GM18519 (cell line): ENCODE data around the gene VOPP1.

Source experiments
- ATAC-seq: cut with Tn5 transposase; IDR thresholded peaks from one replicate; pipeline ENCODE4 v1.9.1; 2021; ENCODE audit warnings: mild to moderate bottlenecking, moderate library complexity; ENCODE audit not compliant: unreplicated experiment, low FRiP score

Gene VOPP1

DNA sequence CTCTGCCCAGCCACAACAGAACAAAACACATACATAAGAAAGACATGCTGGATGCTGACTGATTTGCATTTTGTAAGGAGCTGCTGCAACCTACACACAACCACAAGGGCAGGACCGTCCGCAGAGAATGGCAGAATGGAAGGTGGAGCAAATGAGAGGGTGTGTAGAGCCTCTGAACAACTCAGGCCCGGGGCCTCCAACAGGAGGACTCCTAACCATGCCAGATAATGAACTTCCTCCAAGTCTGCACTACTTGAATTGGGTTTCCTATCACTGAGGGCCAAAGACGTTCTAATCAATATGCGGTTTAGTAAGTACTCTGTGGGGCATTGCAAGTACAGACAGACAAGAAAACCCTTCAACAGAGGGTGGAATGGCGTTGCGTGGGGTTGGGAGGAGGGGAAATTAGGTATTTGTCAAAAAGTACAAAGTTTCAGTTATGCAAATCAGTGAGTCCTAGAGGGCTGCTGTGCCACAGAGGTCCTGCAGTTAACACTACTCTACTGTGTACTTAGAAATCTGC is 14.6 kb downstream of the VOPP1 start:
- ATAC-seq = peak; percentile 75

DNA sequence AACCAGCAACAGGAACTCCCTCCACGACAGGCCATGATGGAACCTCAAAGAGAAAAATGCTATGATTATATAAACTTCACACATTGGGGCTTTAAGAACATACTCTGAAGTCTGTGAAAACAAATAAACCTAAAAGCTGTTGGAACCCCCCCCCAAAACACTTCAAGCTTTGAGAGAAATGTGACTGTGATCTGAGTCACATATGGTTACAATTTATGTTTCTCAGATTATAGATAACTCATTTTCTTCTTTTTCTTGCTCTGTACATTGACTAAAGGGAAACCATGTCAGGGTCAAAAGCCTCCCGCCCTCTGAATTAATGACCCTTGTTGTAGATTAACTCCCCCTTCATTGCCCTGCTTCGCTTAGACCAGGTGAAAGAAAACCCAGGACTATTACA is 15.8 kb downstream of the VOPP1 start:
- ATAC-seq = no peak

DNA sequence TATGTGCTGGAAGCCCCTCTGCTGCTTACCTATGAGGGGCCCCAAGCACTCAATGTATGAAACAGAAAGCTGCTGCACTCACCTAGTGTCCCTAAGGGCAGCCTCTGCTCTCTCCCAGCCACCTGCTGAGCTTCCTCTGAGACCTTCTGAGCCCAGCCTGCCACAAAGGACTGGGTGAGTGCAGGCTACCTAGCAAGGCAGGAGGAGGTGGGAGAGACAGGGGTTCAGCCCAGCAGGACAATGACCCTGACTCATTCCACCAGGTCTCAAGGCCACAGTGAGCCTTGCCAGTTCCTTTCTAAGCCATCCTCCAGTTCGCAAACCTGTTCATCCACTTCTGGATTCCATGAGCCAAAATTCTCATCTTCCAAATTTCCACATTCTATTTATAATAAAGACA is 16.3 kb downstream of the VOPP1 start:
- no peak for ATAC-seq

DNA sequence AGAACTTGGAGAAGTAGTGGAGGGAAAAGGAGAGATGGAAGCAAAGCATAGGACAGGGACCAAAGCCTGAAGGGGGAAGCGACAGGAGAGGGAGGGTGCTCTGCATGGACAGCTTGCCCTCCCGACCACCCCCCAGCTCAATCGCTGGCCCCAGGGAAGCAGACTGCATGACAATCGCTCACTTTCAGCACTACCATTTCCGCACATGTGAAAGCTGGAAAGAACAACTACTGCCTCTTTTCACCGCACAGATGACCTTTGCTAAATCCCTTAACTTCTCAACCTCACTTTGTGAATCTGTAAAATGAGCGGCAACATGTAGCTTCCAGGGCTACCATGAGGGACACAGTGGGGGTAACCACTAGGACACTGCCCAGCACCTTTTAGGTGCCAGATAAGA is 17.1 kb downstream of the VOPP1 start:
- no peak for ATAC-seq

DNA sequence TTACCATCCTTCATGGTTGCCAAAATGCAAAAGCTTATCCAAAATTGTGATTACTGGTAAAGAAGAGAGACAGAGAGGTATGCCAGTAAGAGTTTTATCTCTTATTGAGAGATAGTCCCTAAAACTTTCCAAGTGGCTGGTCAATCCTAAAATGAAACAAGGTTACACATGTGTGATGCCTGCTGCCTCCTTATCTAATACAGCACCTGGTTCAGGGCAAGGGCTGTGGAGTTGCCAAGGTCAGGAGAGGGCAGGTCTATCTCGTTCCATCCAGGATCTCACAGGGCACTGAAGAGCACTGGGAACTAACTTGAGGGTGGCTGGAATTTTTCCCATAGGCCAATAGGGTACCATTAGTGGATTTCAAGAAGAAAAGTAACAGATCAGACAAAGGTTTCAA is 18.3 kb downstream of the VOPP1 start:
- no peak for ATAC-seq

DNA sequence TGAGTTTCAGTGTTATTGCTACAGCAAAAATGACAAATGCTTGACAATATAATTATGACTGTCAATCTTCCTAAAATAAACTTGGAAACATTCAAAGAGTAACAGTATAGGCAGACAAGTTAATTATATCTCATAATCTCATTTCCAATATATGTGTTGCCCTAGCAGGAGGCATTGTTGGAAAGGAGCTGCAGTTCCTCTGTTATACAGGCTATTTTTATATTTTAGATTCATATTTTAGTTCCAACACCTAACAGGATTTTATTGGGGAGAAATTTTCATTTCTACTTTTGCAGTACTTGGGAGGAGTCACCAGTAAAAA is 19.3 kb downstream of the VOPP1 start:
- ATAC-seq = no peak

DNA sequence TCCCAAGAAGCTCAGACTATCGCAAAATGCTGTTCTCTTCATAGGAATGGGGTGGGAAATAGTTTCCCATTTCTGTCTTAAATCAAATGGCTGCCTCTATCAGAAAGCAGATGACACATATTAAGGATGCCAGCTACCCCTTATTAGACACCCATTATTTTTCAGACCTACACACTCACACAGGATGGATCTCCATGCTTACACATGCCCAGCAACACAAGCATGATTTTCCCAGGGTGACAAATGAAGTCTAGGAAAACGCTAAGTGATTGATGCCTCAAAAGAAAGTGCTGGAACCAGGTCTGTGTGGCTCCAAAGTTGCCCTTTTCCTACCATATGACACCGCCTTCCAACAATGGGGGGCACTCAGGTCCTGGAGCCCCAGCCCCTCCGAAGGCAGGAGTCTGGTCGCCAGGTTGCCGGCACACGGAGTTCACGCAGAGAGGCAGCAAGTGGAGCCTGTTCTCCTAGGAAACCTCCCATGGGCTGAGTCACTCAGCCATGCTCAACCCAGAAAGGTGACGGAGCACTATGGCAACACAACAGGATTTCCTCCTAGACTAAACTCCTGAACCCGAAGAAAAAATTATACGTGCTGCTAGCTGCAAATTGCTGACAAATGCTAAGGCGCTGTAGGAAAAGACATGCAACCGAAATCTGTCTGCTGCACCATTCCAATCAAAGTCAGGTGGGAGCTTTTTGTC is 19.8 kb downstream of the VOPP1 start:
- no peak for ATAC-seq

DNA sequence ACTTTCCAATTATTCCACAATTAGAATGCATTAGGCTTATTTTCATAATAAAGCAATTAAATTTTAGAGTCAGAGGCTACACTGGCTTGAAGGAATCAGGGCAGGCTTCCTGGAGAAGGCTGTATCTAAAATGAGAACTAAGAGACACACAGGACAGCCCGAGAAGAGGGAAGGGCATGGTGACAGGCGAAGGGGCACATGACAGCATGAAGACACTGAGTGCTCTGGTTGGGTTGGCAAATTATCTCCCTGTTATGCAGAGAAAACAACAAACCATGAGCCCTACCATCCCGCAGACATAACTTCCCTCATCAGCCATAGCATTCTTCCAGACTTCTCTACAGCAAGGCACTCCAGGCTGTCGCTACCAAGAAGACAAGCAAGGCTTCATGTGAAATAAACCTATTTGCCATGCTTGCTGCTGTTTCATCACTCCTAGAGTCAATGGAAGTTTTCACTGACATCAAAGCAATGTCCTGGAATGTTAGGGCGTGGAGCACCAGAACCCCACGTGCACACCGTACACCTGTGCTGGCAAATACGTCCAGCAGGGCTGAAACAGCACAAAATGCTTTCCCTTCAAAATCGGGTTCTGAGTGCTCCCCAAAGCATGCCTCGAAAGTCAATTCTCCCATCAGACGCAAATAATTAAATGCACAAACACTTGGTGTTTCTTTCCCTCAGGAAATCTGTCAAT is 21.3 kb downstream of the VOPP1 start:
- no peak for ATAC-seq

DNA sequence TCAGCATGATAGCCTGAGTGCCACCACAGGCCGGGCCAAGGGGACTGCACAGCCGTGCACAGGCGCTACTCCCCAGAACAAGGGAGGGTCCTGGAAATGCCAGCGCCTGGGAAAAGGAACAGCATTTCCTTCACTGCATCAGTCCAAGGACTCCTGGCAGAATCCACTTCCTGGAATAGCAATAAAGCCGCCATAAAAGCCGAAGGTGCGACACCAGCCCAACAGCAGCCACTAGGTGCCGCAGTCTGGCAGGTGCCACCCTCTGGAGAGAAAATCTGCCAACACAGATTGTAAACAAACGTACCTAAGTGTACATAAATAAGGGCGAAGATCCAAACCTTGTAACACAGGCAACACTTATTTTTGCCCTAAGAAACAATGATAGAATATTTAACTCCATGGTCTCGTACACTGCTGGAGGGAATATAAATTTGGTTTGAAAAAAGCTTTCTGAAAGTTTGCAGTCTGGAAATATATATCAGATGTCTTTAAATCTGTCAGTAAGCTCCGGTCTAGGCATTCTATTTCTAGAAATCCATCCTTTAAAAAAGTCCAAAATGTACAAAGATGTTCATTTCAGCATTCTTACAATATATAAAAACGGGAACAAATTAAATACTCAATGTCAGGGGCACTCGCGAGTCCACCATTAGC is 22.2 kb downstream of the VOPP1 start:
- no peak for ATAC-seq

DNA sequence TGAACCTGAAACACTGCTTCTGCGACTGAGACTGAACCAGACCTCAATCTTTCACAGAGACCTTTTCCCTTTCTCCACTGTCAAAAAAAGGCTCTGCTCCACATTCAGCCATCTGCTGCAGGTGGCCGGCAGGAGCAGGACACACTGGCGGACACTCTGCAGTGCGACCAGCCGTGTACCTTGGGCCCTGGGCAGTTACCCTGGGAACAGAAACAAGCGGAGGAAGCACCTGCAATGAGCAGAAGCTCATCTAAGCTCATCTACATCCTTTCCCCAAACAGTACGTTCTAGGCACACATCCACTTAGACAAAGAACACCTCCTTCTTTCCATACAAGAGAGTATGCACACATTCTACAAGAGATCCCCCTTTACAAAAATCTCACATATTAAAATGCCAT is 22.8 kb downstream of the VOPP1 start:
- ATAC-seq = no peak

DNA sequence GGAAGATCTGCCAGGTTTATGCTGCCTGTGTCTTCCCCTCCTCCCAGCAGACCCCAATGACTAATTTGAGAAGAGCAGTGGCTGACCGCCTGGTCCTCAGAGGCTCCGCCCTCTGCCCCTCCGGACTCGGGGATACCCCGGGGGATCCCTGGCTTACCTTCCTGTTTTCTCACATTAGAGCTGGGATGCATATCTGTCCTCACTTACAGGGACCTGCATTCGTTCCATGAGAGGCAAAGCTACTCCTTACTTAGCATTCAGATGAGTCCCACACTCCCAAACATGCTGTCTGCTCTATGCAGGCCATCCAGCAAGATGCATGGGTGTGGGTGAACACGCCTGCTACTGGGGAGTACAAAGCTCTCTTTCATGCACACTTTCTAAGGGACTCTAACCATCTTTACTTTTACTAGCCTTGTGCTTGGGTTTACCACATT is 24.0 kb downstream of the VOPP1 start:
- ATAC-seq = peak; percentile 32

DNA sequence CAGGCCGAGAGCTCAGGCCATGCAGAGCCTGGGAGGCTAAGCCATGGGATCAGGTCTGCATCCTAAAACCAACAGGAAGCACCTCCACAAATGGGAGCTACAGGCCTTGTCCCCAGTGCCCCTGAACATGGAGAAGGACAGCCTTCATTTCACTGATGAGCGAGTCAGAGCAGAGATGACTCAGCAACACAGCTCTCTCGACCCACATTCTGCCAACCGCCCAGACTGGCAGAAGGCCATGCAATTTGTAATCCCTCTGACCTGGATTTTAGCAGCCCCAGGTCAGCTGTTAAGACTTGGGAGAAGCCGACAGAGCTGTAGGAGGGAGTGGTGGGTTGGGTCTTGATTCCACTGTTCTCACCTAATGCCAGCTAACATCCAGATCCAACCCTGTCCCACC is 25.5 kb downstream of the VOPP1 start:
- no peak for ATAC-seq

DNA sequence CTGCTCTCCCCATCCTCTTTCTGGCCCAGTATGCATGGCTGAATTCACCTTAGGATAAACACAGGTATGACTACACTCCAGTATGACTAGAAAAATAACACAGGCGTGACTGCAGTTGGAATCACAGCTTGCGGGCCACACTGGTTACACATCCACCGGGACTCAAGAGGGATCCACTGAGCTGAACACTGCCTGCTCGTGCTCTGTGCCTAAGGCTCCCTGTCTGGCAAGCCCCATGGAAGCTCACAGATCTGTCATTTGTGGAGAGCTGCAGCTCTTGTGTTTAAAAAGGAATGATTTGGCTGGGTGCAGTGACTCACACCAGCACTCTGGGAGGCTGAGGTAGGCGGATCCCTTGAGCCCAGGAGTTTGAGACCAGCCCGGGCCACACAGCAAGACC is 26.8 kb downstream of the VOPP1 start:
- ATAC-seq = no peak

DNA sequence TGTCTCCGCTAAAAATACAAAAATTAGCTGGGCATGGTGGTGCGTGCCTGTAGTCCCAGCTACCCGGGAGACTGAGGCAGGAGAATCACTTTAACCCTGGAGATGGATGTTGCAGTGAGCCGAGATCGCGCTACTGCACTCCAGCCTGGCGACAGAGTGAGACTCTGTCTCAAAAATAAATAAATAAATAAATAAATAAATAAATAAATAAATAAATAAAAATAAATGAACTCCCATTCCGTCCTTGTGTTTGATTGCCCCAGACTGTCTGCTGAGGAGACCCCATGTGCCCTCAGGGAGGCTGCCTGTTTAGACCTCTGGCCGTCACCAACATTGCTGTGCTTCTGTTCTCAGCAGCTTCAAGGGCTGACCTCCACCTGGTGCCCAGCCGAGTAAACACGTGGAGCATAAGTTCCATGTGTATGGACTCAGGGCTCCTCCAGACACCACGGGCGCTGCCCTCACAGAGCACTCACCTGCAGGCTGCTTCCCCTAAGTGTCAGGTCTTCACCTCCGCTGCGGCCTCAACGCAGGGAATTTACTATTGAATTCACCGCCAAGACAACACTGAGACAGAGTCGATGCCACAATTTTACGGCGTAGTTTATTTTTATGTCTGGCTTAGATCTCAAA is 32.0 kb downstream of the VOPP1 start:
- ATAC-seq = no peak

DNA sequence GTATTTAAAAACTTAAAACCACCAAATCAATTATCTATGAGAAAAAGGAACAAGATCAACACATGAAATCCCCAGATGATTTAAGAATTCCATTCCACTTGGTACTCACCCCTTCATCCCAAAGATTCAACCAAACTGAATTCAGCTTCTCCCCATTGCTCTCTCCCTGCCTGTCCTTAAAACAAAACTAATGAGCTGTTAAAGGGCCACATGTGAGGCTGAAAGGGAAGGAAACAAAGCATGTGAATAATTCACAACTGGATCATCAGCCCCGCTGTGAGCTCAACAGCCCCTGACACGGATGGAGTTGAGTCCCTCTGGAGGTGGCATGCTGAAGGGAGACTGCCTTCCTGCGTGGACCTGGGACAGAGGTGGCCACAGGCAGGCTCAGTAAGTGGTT is 32.9 kb downstream of the VOPP1 start:
- ATAC-seq = no peak

DNA sequence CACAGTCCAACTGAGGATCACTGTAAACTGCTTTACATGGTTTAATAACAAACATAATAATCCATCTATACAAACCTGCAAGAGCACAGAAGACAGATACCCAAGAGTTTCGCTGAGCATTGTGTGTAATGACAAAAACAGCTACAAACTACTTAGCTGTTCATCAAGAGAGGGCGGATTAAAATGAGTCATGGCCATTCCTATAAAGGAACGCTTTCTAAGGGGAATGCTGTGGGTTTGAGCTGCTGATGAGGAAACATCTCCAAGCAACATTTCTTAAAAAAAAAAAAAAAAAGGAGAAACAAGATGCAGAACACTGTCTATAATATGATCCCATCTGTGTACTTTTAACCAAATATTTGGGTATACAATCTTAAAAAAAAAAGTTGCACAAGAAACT is 33.8 kb downstream of the VOPP1 start:
- no peak for ATAC-seq

DNA sequence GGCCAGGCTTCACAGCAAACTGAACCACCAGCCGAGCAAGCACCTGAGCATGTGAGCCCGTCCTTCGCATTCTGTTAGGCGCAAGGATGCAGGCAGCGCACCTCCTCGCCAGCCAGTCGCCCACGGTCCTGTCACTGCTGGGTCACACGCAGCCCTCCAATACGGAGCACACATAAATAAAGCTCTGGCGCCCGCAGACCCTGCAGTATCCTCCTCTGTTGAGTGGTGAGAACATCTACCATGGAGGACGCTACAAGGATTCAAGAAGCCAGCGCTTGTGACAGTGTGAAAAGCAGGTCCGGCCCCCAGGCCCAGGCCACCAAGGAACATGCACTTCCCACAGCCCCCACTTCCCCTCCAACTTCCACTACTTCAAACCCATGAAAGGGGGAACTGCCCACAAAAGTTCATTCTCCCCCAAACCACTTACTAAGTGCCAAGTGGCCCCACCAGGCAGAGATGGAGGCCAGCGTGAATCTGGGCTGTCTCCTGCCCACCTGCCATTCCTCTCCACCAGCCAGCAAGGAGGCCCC is 34.8 kb downstream of the VOPP1 start:
- ATAC-seq = no peak

DNA sequence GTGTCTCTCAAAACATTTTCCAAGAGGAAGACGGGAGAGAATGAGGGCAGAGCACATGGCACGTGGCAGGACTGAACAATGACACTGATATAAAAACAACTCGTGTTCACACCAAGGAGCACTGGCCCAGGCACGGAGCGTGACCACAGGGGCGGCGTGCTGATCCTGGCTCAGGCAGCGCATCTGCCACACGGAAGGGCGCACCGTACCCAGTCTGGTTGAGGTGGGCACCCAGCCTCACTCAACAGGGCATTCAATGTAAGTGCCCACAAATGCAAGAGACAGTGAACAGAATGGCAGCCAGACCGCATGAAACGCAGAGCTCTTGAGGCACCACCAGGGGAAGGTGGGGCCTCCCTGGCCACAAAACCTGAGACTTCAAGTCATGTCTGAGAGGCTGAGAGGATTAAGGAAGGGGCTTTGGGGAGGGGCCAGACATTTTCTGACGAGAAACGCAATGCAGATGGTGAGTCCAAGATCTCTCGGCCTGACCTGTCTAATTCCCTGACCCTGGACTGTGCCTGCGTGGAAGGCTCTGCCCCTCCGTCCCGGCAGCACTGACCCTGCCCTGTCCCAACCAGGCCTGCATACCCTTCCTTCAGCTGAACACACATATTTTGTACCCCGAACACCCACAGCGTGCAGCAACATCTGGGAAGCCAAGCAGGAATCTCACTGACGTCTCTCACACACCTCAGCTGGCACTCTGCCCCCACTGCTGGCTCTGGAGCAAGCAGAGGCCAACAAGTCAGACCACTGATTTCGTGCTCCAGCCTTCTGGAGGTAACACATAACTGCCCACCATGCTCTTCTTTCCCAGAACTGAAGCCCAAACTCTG is 35.5 kb downstream of the VOPP1 start:
- no peak for ATAC-seq

DNA sequence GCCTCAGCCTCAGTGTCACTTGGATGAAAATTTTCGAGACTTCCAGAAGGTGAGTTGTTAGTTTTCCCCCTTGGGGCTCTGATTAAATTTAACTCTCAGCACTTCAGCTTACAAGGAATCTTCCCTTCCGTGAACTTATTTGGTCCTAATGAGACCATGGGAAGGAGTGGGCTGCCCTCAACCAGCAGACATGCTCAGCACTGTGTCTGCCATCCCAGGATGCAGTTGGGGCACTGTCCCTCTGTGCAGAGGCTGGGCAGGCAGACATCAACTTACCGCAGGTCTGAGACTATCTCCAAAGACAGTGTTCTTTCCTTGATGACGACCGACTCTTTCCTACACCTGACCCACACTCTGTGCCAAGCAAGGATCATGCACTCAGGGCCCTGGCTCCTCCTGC is 36.7 kb downstream of the VOPP1 start:
- no peak for ATAC-seq

DNA sequence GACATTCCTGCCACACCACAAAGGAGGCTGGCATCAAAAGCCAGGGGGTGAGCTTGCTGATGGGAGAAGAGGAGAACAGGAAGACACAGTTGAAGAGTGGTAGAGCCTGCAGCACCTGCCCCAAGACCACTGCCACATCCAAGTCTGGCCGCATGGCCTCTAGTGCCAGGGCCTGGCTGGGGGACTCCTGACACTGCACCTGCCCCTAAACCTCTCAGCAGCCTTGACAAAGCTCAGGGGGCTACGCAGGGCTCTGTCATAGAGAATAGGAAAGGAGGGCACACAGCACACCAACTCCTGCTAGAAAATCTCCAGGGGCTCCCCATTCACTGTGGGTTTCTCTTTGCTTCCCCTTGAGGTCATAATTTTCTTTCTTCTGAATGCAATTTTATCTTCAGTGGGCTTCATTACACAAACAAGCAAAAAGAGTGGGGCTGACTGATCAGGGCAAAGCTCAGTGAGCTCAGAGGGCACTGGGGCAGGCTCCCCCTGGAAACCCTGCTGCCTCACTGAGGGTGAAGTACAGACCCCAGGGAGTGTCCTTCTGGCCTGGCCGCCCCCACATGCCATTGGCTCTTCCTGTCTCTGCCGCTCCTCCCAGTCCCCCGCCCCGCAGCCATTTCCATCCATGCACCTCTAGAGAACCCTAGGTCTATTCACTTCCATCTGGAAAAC is 37.2 kb downstream of the VOPP1 start:
- no peak for ATAC-seq
